GM21528 (cell line): Measurements from ENCODE around the gene NUCB1.
"Not testable (repeated sequence)": the region's sequence is repeated elsewhere in the genome, so short reads cannot be mapped to it uniquely, and the experiment has no call there.

Experiments used
- ATAC-seq: cut with Tn5 transposase; IDR thresholded peaks from one replicate; pipeline ENCODE4 v1.9.1; 2021; ENCODE audit warnings: mild to moderate bottlenecking, moderate library complexity; ENCODE audit not compliant: unreplicated experiment, low FRiP score

The NUCB1 gene

GRCh38 chr19:48899781-48900476 lies at the start of gene NUCB1:
TSS of gene NUCB1 (plus strand) at chr19:48900312. CDS start at chr19:48900797, 485 bp downstream.
- ATAC-seq, result no peak

- no peak for ATAC-seq
These were observed 47.8 kb upstream of the NUCB1 start for GRCh38 chr19:48852292-48852691.

- no peak for ATAC-seq
These were observed 46.6 kb upstream of the NUCB1 start for GRCh38 chr19:48853483-48853882.

GRCh38 chr19:48854103-48854502 lies 46.0 kb upstream of the NUCB1 start:
- no peak for ATAC-seq

- no peak for ATAC-seq
These were observed 43.2 kb upstream of the NUCB1 start for GRCh38 chr19:48856921-48857320.

- peak; percentile 54 for ATAC-seq
These were observed 41.0 kb upstream of the NUCB1 start for GRCh38 chr19:48858984-48859710.

- no peak for ATAC-seq
These were observed 40.2 kb upstream of the NUCB1 start for GRCh38 chr19:48859711-48860572.

- no peak for ATAC-seq
These were observed 38.8 kb upstream of the NUCB1 start for GRCh38 chr19:48861313-48861712.

GRCh38 chr19:48862827-48863226 lies 37.3 kb upstream of the NUCB1 start:
- no peak for ATAC-seq

- ATAC-seq, result no peak
These were observed 33.4 kb upstream of the NUCB1 start for GRCh38 chr19:48866692-48867091.

- ATAC-seq, result no peak
These were observed 32.9 kb upstream of the NUCB1 start for GRCh38 chr19:48867123-48867745.

GRCh38 chr19:48867746-48868113 lies 32.4 kb upstream of the NUCB1 start:
- ATAC-seq, result no peak

GRCh38 chr19:48868114-48868886 lies 31.8 kb upstream of the NUCB1 start, which contains the start of gene PLEKHA4:
TSS of gene PLEKHA4 (minus strand) at chr19:48868617. CDS start at chr19:48867620, 997 bp downstream.
- ATAC-seq, result no peak

GRCh38 chr19:48870048-48870447 lies 30.1 kb upstream of the NUCB1 start:
- no peak for ATAC-seq

- ATAC-seq, result not testable (repeated sequence)
These were observed 28.5 kb upstream of the NUCB1 start for GRCh38 chr19:48871471-48872181.

GRCh38 chr19:48872182-48872883 lies 27.8 kb upstream of the NUCB1 start, which contains the start of gene PPP1R15A:
TSS of gene PPP1R15A (plus strand) at chr19:48872421. CDS start at chr19:48873234, 813 bp downstream.
- ATAC-seq, result peak; percentile 52

- no peak for ATAC-seq
These were observed 27.1 kb upstream of the NUCB1 start for GRCh38 chr19:48872884-48873475.
